Measurements from ENCODE around the gene FOXK2.

The FOXK2 gene

GRCh38 chr17:82598256-82599119, 79.0 kb downstream of the FOXK2 start:
- no peak for DNase-seq (ENCODE audit: low spot score)

GRCh38 chr17:82599674-82600661, 80.4 kb downstream of the FOXK2 start:
- TF ChIP-seq CTCF (IDR thresholded peaks at IDR 0.05; ENCODE audit: extremely low read depth, missing control alignments) = no peak
- DNase-seq (ENCODE audit: low spot score) = no peak

More at GRCh38 chr17:82598256-82599119, 79.0 kb downstream of the FOXK2 start:
- TF ChIP-seq CTCF (IDR thresholded peaks at IDR 0.05; ENCODE audit: extremely low read depth, missing control alignments) = no peak

GRCh38 chr17:82600731-82601446, 81.4 kb downstream of the FOXK2 start:
- DNase-seq (ENCODE audit: low spot score) = no peak
- no peak for TF ChIP-seq CTCF (IDR thresholded peaks at IDR 0.05; ENCODE audit: extremely low read depth, missing control alignments)

GRCh38 chr17:82601447-82602000, 82.0 kb downstream of the FOXK2 start:
- no peak for DNase-seq (ENCODE audit: low spot score)
- no peak for TF ChIP-seq CTCF (IDR thresholded peaks at IDR 0.05; ENCODE audit: extremely low read depth, missing control alignments)

GRCh38 chr17:82602487-82602886, 83.0 kb downstream of the FOXK2 start:
- DNase-seq (ENCODE audit: low spot score) = no peak
- no peak for TF ChIP-seq CTCF (IDR thresholded peaks at IDR 0.05; ENCODE audit: extremely low read depth, missing control alignments)

GRCh38 chr17:82602986-82603710, 83.6 kb downstream of the FOXK2 start:
- DNase-seq (ENCODE audit: low spot score) = no peak
- TF ChIP-seq CTCF (IDR thresholded peaks at IDR 0.05; ENCODE audit: extremely low read depth, missing control alignments) = no peak

Data from GM20000 (cell line).